Endodermal cell (in vitro differentiated cells): Measurements from ENCODE around the gene FBN2. TPM values are rescaled to one million over a fixed set of nuclear protein-coding genes. Genes with fewer than 3 reads are reported as not detected.

Experiments
- DNase-seq: peaks from one replicate; pipeline ENCODE4 v3.0.0-alpha.2; 2017
- H3K27ac ChIP-seq: 2 replicates; pipeline ENCODE4 v1.5.1; 2013; ENCODE audit warnings: mild to moderate bottlenecking, low read depth, low read length, moderate library complexity
- H3K27me3 ChIP-seq: 2 replicates; pipeline ENCODE4 v1.6.1; 2013; ENCODE audit warnings: mild to moderate bottlenecking, low read length, moderate library complexity; ENCODE audit not compliant: insufficient read depth, control insufficient read depth, poor library complexity, severe bottlenecking
- H3K36me3 ChIP-seq: 2 replicates; pipeline ENCODE4 v1.7.0; 2013; ENCODE audit warnings: mild to moderate bottlenecking, low read length, moderate library complexity; ENCODE audit not compliant: control insufficient read depth, insufficient read depth
- H3K4me1 ChIP-seq: one replicate; pipeline ENCODE4 v1.7.0; 2013; ENCODE audit warnings: low read length; ENCODE audit not compliant: control insufficient read depth, insufficient read depth
- H3K4me3 ChIP-seq: 2 replicates; pipeline ENCODE4 v1.5.1; 2013; ENCODE audit warnings: mild to moderate bottlenecking, low read length, moderate library complexity
- H3K9ac ChIP-seq: 2 replicates; pipeline ENCODE4 v1.6.1; 2013; ENCODE audit warnings: mild to moderate bottlenecking, low read length, moderate library complexity; ENCODE audit not compliant: poor library complexity, severe bottlenecking; ENCODE audit errors: extremely low read depth
- H3K9me3 ChIP-seq: 2 replicates; pipeline ENCODE4 v1.6.1; 2013; ENCODE audit warnings: mild to moderate bottlenecking, low read length, moderate library complexity; ENCODE audit not compliant: control insufficient read depth
- H3K27ac Mint-ChIP-seq: 2 replicates; pipeline ENCODE4 v1.8.0; 2020; ENCODE audit warnings: mixed read lengths
- H3K27me3 Mint-ChIP-seq: 2 replicates; pipeline ENCODE4 v1.8.0; 2021; ENCODE audit warnings: mild to moderate bottlenecking, mixed read lengths; ENCODE audit not compliant: insufficient read depth
- H3K36me3 Mint-ChIP-seq: 2 replicates; pipeline ENCODE4 v1.8.0; 2020; ENCODE audit warnings: low read depth, mixed read lengths
- H3K4me1 Mint-ChIP-seq: 2 replicates; pipeline ENCODE4 v1.8.0; 2020; ENCODE audit warnings: mixed read lengths
- H3K4me3 Mint-ChIP-seq: 2 replicates; pipeline ENCODE4 v1.8.0; 2020; ENCODE audit warnings: mild to moderate bottlenecking, moderate library complexity, mixed read lengths
- H3K9me3 Mint-ChIP-seq: 2 replicates; pipeline ENCODE4 v1.8.0; 2020; ENCODE audit warnings: mild to moderate bottlenecking, mixed read lengths
- CTCF ChIP-seq: fragments of 200-600 bp; sonication (generic); conservative IDR thresholded peaks from 2 replicates; pipeline ENCODE4 v1.5.0; 2021; ENCODE audit warnings: antibody characterized with exemption, mild to moderate bottlenecking
- WGBS, 2 experiments: methylation state at CpG; one replicate each; pipeline versions ENCODE4 v1.1.5 to v1.1.7; 2013; ENCODE audit warnings: missing lambda C conversion rate in 2 of 2, mixed read lengths in 1 of 2; ENCODE audit not compliant: insufficient coverage in 1 of 2, insufficient read length in 1 of 2; 5-methylcytosine and 5-hydroxymethylcytosine counted together
- total RNA-seq, 2 donors: library from RNA; stranded (reverse); fragmentation: NEBNext Ultra II Directional in 1 of 2; extraction: Animal tissue kit (Norgen Biotek cat#: 25700) in 1 of 2; gene quantifications; 2 replicates in 1 of 2; 3 replicates in 1 of 2; pipeline ENCODE4 v1.2.1, GENCODE V29; 2021

The FBN2 gene
- total RNA-seq, 2 donors from 2014 or later = 131 to 212 TPM

- no peaks in the 10 kb centered on the region for H3K9me3 Mint-ChIP-seq
- DNase-seq = no peak
- no peaks in the 10 kb centered on the region for H3K4me1 Mint-ChIP-seq
- Histone ChIP-seq H3K36me3 (peaks cover 37% of the 10 kb centered on the region), H3K4me3 (no peak overlapping the region), H3K27ac (no peak overlapping the region), H3K27me3 (no peaks in the 10 kb centered on the region), H3K9ac (no peak overlapping the region), H3K4me1 (no peaks in the 10 kb centered on the region), H3K9me3 (no peaks in the 10 kb centered on the region)
- 91 to 100% methylated on average over 2 to 6 of the region's 6 CpGs for WGBS, 2 experiments
- no peak overlapping the region for H3K4me3 Mint-ChIP-seq
- peak overlapping the region; percentile 9 for H3K27ac Mint-ChIP-seq
- H3K36me3 Mint-ChIP-seq = peaks cover 37% of the 10 kb centered on the region
- no peak for TF ChIP-seq CTCF
- no peaks in the 10 kb centered on the region for H3K27me3 Mint-ChIP-seq
Observed at GRCh38 chr5:128271859-128272464, 266.1 kb downstream of the FBN2 start.

- Mint-ChIP-seq H3K27ac (no peak overlapping the region), H3K27me3 (no peaks in the 10 kb centered on the region), H3K4me3 (no peak overlapping the region), H3K9me3 (no peaks in the 10 kb centered on the region), H3K36me3 (peaks cover 39% of the 10 kb centered on the region), H3K4me1 (no peaks in the 10 kb centered on the region)
- WGBS, 2 experiments = 90 to 94% methylated on average over 3 of the region's 3 CpGs
- H3K9me3 ChIP-seq = no peaks in the 10 kb centered on the region
- DNase-seq = no peak
- H3K27me3 ChIP-seq = no peaks in the 10 kb centered on the region
- TF ChIP-seq CTCF = no peak
- no peak overlapping the region for H3K9ac ChIP-seq
- H3K4me3 ChIP-seq = no peak overlapping the region
- H3K36me3 ChIP-seq = peaks cover 42% of the 10 kb centered on the region
- no peaks in the 10 kb centered on the region for H3K4me1 ChIP-seq
- no peak overlapping the region for H3K27ac ChIP-seq
Observed at GRCh38 chr5:128271071-128271470, 267.0 kb downstream of the FBN2 start.

GRCh38 chr5:128264564-128265360 lies 273.3 kb downstream of the FBN2 start:
- Mint-ChIP-seq H3K27me3 (no peaks in the 10 kb centered on the region), H3K27ac (no peak overlapping the region), H3K4me3 (no peak overlapping the region), H3K4me1 (no peaks in the 10 kb centered on the region), H3K9me3 (no peaks in the 10 kb centered on the region), H3K36me3 (peaks cover 52% of the 10 kb centered on the region)
- no peak overlapping the region for H3K9ac ChIP-seq
- H3K4me3 ChIP-seq = no peak overlapping the region
- TF ChIP-seq CTCF = no peak
- no peak overlapping the region for H3K27ac ChIP-seq
- peaks cover 52% of the 10 kb centered on the region for H3K36me3 ChIP-seq
- H3K27me3 ChIP-seq = no peaks in the 10 kb centered on the region
- WGBS, 2 experiments = 93 to 100% methylated on average over 1 to 3 of the region's 3 CpGs
- no peaks in the 10 kb centered on the region for H3K9me3 ChIP-seq
- no peak for DNase-seq
- H3K4me1 ChIP-seq = no peaks in the 10 kb centered on the region
